Measurements from ENCODE around the gene IGFBPL1. TPM values are rescaled to one million over a fixed set of nuclear protein-coding genes. Genes with fewer than 3 reads are reported as not detected.

The IGFBPL1 gene
- total RNA-seq, 1 donor from 2014 or later, result 0.87 TPM

GRCh38 chr9:38359689-38360385 lies 64.4 kb downstream of the IGFBPL1 start:
- Histone ChIP-seq H3K27ac (no peak overlapping the region), H3K4me1 (no peaks in the 10 kb centered on the region), H3K4me3 (no peak overlapping the region), H3K27me3 (no peaks in the 10 kb centered on the region), H3K36me3 (no peaks in the 10 kb centered on the region), H3K9me3 (no peaks in the 10 kb centered on the region)
- no peak for DNase-seq
- TF ChIP-seq CTCF (IDR thresholded peaks at IDR 0.05), result no peak
- ATAC-seq, result no peak
- intact Hi-C loops (cut with DNase I), result loop anchor here (10.0 kb wide), 1 partner anchor 445 kb away; no protein-coding TSS in a partner anchor

GRCh38 chr9:38359297-38359653 lies 65.0 kb downstream of the IGFBPL1 start:
- DNase-seq, result no peak
- no peak for TF ChIP-seq CTCF (IDR thresholded peaks at IDR 0.05)
- intact Hi-C loops (cut with DNase I), result no loop called here

GRCh38 chr9:38358390-38359296 lies 65.6 kb downstream of the IGFBPL1 start:
- ATAC-seq (no peak), DNase-seq (no peak)
- no peak overlapping the region for H3K27ac ChIP-seq
- no peaks in the 10 kb centered on the region for H3K27me3 ChIP-seq
- no peaks in the 10 kb centered on the region for H3K4me1 ChIP-seq
- H3K36me3 ChIP-seq, result no peaks in the 10 kb centered on the region
- no peaks in the 10 kb centered on the region for H3K9me3 ChIP-seq
- no peak overlapping the region for H3K4me3 ChIP-seq
- TF ChIP-seq CTCF (IDR thresholded peaks at IDR 0.05), result no peak
- intact Hi-C loops (cut with DNase I), result no loop called here

More at GRCh38 chr9:38359297-38359653, 65.0 kb downstream of the IGFBPL1 start:
- Histone ChIP-seq H3K27ac (no peak overlapping the region), H3K27me3 (no peaks in the 10 kb centered on the region), H3K4me3 (no peak overlapping the region), H3K36me3 (no peaks in the 10 kb centered on the region), H3K9me3 (no peaks in the 10 kb centered on the region), H3K4me1 (no peaks in the 10 kb centered on the region)
- ATAC-seq, result no peak

- Histone ChIP-seq H3K36me3 (no peaks in the 10 kb centered on the region), H3K4me3 (no peak overlapping the region), H3K4me1 (no peaks in the 10 kb centered on the region), H3K27me3 (no peaks in the 10 kb centered on the region), H3K27ac (no peak overlapping the region), H3K9me3 (no peaks in the 10 kb centered on the region)
- no peak for TF ChIP-seq CTCF (IDR thresholded peaks at IDR 0.05)
- DNase-seq, result no peak
- no peak for ATAC-seq
- intact Hi-C loops (cut with DNase I), result no loop called here
Observed at GRCh38 chr9:38357350-38358114, 66.7 kb downstream of the IGFBPL1 start.

GRCh38 chr9:38356851-38357250 lies 67.4 kb downstream of the IGFBPL1 start:
- no peaks in the 10 kb centered on the region for H3K27me3 ChIP-seq
- H3K9me3 ChIP-seq, result no peaks in the 10 kb centered on the region
- H3K27ac ChIP-seq, result no peak overlapping the region
- H3K36me3 ChIP-seq, result no peaks in the 10 kb centered on the region
- DNase-seq, result no peak
- TF ChIP-seq CTCF (IDR thresholded peaks at IDR 0.05), result no peak
- H3K4me3 ChIP-seq, result no peak overlapping the region
- H3K4me1 ChIP-seq, result no peaks in the 10 kb centered on the region
- intact Hi-C loops (cut with DNase I), result no loop called here
- no peak for ATAC-seq

Other genes starting within 250 kb of the IGFBPL1 start
- 13.7 TPM for gene ALDH1B1, start 31.8 kb downstream of the IGFBPL1 start, total RNA-seq
- gene ANKRD18A, start 196.1 kb upstream of the IGFBPL1 start, total RNA-seq, result 1.0 TPM